Breast epithelium (tissue), 3 donors: ENCODE data around the gene NMUR1.

Source experiments
- CTCF ChIP-seq, 3 donors: fragments of 450-650 bp; IDR thresholded peaks; one replicate each; pipeline ENCODE4 v1.5.1; 2016 to 2017; ENCODE audit warnings: antibody characterized with exemption in 3 of 3, mild to moderate bottlenecking in 3 of 3, moderate library complexity in 3 of 3
- POLR2A ChIP-seq: fragments of 450-650 bp; IDR thresholded peaks from one replicate; pipeline ENCODE4 v1.6.1; 2016; ENCODE audit warnings: antibody characterized with exemption, mild to moderate bottlenecking, moderate library complexity
- POLR2AphosphoS5 ChIP-seq, 3 donors: sonication (generic); formaldehyde crosslinking; IDR thresholded peaks; one replicate each; pipeline ENCODE4 v1.6.1; 2017; ENCODE audit warnings: antibody characterized with exemption in 3 of 3

- TF ChIP-seq CTCF (IDR thresholded peaks at IDR 0.05) (no peak), POLR2AphosphoS5 (IDR thresholded peaks at IDR 0.05) (no peak), POLR2A (no peak)
Observed at GRCh38 chr2:231486851-231487596, 43.2 kb downstream of the NMUR1 start.
